GM23338 (cell line): ENCODE data around the gene CYP3A7.
"Not testable (repeated sequence)": the region's sequence is repeated elsewhere in the genome, so short reads cannot be mapped to it uniquely, and the experiment has no call there.

Experiments used
- CREB1 ChIP-seq: fragments of 250-450 bp; sonication (Bioruptor Pico); IDR thresholded peaks from 2 replicates; pipeline ENCODE4 v1.5.0; 2020; ENCODE audit warnings: low read depth, mild to moderate bottlenecking, moderate library complexity
- EZH2 ChIP-seq: fragments of 200-600 bp; sonication (generic); IDR thresholded peaks from one replicate; pipeline ENCODE4 v1.8.0; 2017; ENCODE audit warnings: antibody characterized with exemption, mild to moderate bottlenecking, low read depth; ENCODE audit not compliant: unreplicated experiment
- EZH2phosphoT487 ChIP-seq: fragments of 200-600 bp; sonication (generic); IDR thresholded peaks from one replicate; pipeline ENCODE4 v1.8.1; 2018; ENCODE audit warnings: antibody characterized with exemption; ENCODE audit not compliant: unreplicated experiment
- JUNB ChIP-seq: IDR thresholded peaks from one replicate; pipeline ENCODE4 v1.6.1; 2016; ENCODE audit warnings: antibody characterized with exemption; ENCODE audit not compliant: unreplicated experiment
- NANOG ChIP-seq: IDR thresholded peaks from 2 replicates; pipeline ENCODE4 v1.6.1; 2016; ENCODE audit warnings: antibody characterized with exemption, borderline replicate concordance
- POLR2AphosphoS5 ChIP-seq: IDR thresholded peaks from 2 replicates; pipeline ENCODE4 v1.6.1; 2016; ENCODE audit warnings: antibody characterized with exemption, low read depth
- STAT1 ChIP-seq: IDR thresholded peaks from one replicate; pipeline ENCODE4 v1.6.1; 2016; ENCODE audit warnings: antibody characterized with exemption; ENCODE audit not compliant: unreplicated experiment
- ZNF114 ChIP-seq: fragments of 250-450 bp; sonication (Bioruptor Pico); IDR thresholded peaks from 2 replicates; pipeline ENCODE4 v1.5.0; 2020; ENCODE audit warnings: mild to moderate bottlenecking, moderate library complexity
- TF ChIP-seq, protein P1 (sequence below), 2 experiments: fragments of 200-600 bp in 1 of 2; sonication (generic) in 1 of 2; conservative IDR thresholded peaks; 2 replicates each; pipeline versions ENCODE4 v1.5.1 to v1.6.1; 2016 to 2017; ENCODE audit warnings: antibody characterized with exemption in 2 of 2, low read depth in 2 of 2, mild to moderate bottlenecking in 2 of 2, moderate library complexity in 1 of 2
- TF ChIP-seq, protein P2 (sequence below): IDR thresholded peaks from one replicate; pipeline ENCODE4 v1.6.1; 2018; ENCODE audit warnings: antibody characterized with exemption; ENCODE audit not compliant: unreplicated experiment
- TF ChIP-seq, protein P3 (sequence below): IDR thresholded peaks from 2 replicates; pipeline ENCODE4 v1.6.1; 2016; ENCODE audit warnings: antibody characterized with exemption

DNA sequence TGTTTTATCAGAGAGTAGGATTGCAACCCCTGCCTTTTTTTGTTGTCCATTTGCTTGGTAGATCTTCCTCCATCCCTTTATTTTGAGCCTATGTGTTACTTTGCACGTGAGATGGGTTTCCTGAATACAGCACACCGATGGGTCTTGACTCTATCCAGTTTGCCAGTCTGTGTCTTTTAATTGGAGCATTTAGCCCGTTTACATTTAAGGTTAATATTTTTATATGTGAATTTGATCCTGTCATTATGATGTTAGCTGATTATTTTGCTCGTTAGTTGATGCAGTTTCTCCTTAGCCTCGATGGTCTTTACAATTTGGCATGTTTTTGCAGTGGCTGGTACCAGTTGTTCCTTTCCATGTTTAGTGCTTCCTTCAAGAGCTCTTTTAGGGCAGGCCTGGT lies 77.1 kb downstream of the CYP3A7 start:
- TF ChIP-seq, protein P1, sequence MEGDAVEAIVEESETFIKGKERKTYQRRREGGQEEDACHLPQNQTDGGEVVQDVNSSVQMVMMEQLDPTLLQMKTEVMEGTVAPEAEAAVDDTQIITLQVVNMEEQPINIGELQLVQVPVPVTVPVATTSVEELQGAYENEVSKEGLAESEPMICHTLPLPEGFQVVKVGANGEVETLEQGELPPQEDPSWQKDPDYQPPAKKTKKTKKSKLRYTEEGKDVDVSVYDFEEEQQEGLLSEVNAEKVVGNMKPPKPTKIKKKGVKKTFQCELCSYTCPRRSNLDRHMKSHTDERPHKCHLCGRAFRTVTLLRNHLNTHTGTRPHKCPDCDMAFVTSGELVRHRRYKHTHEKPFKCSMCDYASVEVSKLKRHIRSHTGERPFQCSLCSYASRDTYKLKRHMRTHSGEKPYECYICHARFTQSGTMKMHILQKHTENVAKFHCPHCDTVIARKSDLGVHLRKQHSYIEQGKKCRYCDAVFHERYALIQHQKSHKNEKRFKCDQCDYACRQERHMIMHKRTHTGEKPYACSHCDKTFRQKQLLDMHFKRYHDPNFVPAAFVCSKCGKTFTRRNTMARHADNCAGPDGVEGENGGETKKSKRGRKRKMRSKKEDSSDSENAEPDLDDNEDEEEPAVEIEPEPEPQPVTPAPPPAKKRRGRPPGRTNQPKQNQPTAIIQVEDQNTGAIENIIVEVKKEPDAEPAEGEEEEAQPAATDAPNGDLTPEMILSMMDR (conservative IDR thresholded peaks at IDR 0.05; ENCODE audit: low read depth in 2 of 2), result not testable (repeated sequence)
- not testable (repeated sequence) for TF ChIP-seq EZH2phosphoT487; POLR2AphosphoS5; EZH2; ZNF114 (CRISPR knock-in tag); STAT1; CREB1 (CRISPR knock-in tag); NANOG; JUNB
- TF ChIP-seq, protein P2, sequence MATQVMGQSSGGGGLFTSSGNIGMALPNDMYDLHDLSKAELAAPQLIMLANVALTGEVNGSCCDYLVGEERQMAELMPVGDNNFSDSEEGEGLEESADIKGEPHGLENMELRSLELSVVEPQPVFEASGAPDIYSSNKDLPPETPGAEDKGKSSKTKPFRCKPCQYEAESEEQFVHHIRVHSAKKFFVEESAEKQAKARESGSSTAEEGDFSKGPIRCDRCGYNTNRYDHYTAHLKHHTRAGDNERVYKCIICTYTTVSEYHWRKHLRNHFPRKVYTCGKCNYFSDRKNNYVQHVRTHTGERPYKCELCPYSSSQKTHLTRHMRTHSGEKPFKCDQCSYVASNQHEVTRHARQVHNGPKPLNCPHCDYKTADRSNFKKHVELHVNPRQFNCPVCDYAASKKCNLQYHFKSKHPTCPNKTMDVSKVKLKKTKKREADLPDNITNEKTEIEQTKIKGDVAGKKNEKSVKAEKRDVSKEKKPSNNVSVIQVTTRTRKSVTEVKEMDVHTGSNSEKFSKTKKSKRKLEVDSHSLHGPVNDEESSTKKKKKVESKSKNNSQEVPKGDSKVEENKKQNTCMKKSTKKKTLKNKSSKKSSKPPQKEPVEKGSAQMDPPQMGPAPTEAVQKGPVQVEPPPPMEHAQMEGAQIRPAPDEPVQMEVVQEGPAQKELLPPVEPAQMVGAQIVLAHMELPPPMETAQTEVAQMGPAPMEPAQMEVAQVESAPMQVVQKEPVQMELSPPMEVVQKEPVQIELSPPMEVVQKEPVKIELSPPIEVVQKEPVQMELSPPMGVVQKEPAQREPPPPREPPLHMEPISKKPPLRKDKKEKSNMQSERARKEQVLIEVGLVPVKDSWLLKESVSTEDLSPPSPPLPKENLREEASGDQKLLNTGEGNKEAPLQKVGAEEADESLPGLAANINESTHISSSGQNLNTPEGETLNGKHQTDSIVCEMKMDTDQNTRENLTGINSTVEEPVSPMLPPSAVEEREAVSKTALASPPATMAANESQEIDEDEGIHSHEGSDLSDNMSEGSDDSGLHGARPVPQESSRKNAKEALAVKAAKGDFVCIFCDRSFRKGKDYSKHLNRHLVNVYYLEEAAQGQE, result not testable (repeated sequence)
- TF ChIP-seq, protein P3, sequence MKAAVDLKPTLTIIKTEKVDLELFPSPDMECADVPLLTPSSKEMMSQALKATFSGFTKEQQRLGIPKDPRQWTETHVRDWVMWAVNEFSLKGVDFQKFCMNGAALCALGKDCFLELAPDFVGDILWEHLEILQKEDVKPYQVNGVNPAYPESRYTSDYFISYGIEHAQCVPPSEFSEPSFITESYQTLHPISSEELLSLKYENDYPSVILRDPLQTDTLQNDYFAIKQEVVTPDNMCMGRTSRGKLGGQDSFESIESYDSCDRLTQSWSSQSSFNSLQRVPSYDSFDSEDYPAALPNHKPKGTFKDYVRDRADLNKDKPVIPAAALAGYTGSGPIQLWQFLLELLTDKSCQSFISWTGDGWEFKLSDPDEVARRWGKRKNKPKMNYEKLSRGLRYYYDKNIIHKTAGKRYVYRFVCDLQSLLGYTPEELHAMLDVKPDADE, result not testable (repeated sequence)
